Measurements from ENCODE around the gene EIF4G3. TPM values are rescaled to one million over a fixed set of nuclear protein-coding genes. Genes with fewer than 3 reads are reported as not detected.
"Not testable (repeated sequence)": the region's sequence is repeated elsewhere in the genome, so short reads cannot be mapped to it uniquely, and the experiment has no call there.

EIF4G3 gene
- total and polyA plus RNA-seq, 12 donors: 13.3 to 50.2 (median 36.1) TPM

DNA sequence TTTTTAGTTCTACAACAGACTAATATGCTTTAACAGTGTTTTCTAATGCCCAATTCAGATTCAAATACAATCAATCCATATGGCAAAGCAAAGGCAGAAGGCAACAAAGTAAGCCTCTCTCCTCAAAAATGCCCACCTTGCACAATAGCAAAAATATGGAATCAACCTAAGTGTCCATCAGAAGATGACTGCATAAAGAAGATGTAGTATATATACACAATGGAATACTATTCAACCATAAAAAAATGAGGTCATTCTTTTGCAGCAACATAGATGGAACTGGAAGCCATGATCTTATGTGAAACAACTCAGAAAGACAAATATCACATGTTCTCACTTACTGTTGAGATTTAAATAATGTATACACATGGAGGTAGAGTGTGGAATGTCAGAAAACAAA lies 80.7 kb downstream of the EIF4G3 start:
- H3K36me3 ChIP-seq: peaks cover 0 to 13% (median 0%) of the 10 kb centered on the region in 9 donors
- intact Hi-C loops (cut with DNase I): no loop called here

DNA sequence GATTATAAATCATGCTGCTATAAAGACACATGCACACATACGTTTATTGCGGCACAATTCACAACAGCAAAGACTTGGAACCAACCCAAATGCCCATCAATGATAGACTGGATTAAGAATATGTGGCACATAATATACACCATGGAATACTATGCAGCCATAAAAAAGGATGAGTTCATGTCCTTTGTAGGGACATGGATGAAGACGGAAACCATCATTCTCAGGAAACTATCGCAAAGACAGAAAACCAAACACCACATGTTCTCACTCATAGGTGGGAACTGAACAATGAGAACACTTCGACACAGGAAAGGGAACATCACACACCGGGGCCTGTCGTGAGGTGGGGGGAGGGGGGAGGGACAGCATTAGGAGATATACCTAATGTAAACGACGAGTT lies 82.4 kb downstream of the EIF4G3 start:
- H3K27me3 ChIP-seq; ATAC-seq; H3K27ac ChIP-seq; H3K4me3 ChIP-seq; DNase-seq; intact Hi-C loops (cut with DNase I): not testable (repeated sequence)
- WGBS, 2 donors: 94 to 97% methylated on average over 7 to 9 of the region's 9 CpGs
- Histone ChIP-seq H3K36me3 (peaks cover 0 to 13% (median 0%) of the 10 kb centered on the region in 9 donors), H3K9me3 (peaks cover 0 to 10% (median 0%) of the 10 kb centered on the region in 11 donors), H3K4me1 (peaks cover 0 to 47% (median 16%) of the 10 kb centered on the region in 9 donors)

More for the DNA sequence above, 80.7 kb downstream of the EIF4G3 start:
- peaks cover 0 to 47% (median 4%) of the 10 kb centered on the region in 9 donors for H3K4me1 ChIP-seq
- H3K27me3 ChIP-seq: no peaks in the 10 kb centered on the region
- TF ChIP-seq, protein P1, sequence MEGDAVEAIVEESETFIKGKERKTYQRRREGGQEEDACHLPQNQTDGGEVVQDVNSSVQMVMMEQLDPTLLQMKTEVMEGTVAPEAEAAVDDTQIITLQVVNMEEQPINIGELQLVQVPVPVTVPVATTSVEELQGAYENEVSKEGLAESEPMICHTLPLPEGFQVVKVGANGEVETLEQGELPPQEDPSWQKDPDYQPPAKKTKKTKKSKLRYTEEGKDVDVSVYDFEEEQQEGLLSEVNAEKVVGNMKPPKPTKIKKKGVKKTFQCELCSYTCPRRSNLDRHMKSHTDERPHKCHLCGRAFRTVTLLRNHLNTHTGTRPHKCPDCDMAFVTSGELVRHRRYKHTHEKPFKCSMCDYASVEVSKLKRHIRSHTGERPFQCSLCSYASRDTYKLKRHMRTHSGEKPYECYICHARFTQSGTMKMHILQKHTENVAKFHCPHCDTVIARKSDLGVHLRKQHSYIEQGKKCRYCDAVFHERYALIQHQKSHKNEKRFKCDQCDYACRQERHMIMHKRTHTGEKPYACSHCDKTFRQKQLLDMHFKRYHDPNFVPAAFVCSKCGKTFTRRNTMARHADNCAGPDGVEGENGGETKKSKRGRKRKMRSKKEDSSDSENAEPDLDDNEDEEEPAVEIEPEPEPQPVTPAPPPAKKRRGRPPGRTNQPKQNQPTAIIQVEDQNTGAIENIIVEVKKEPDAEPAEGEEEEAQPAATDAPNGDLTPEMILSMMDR (IDR thresholded peaks at IDR 0.05): no peak
- H3K4me3 ChIP-seq: no peak overlapping the region
- DNase-seq (no peak), ATAC-seq (no peak)
- H3K27ac ChIP-seq: no peak overlapping the region
- peaks cover 0 to 10% (median 0%) of the 10 kb centered on the region in 11 donors for H3K9me3 ChIP-seq

DNA sequence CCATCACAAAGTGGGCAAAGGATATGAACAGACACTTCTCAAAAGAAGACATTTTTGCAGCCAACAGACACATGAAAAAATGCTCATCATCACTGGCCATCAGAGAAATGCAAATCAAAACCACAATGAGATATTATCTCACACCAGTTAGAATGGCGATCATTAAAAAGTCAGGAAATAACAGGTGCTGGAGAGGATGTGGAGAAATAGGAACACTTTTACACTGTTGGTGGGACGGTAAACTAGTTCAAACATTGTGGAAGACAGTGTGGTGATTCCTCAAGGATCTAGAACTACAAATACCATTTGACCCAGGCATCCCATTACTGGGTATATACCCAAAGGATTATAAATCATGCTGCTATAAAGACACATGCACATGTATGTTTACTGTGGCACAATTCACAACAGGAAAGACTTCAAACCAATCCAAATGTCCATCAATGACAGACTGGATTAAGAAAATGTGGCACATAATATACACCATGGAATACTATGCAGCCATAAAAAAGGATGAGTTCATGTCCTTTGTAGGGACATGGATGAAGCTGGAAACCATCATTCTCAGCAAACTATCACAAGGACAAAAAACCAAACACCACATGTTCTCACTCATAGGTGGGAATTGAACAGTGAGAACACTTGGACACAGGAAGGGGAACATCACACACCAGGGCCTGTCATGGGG lies 83.3 kb downstream of the EIF4G3 start:
- H3K4me3 ChIP-seq; ATAC-seq; H3K27me3 ChIP-seq; H3K27ac ChIP-seq; intact Hi-C loops (cut with DNase I); DNase-seq: not testable (repeated sequence)
- peaks cover 0 to 10% (median 0%) of the 10 kb centered on the region in 11 donors for H3K9me3 ChIP-seq
- peaks cover 0 to 16% (median 0%) of the 10 kb centered on the region in 9 donors for H3K36me3 ChIP-seq
- WGBS, 2 donors: 89 to 92% methylated on average over 2 of the region's 2 CpGs
- peaks cover 0 to 42% (median 18%) of the 10 kb centered on the region in 9 donors for H3K4me1 ChIP-seq

DNA sequence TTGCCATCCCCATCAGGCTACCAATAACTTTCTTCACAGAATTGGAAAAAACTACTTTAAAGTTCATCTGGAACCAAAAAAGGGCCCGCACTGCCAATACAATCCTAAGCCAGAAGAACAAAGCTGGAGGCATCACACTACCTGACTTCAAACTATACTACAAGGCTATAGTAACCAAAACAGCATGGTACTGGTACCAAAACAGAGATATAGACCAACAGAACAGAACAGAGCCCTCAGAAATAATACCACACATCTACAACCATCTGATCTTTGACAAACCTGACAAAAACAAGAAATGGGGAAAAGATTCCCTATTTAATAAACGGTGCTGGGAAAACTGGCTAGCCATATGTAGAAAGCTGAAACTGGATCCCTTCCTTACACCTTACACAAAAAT lies 84.2 kb downstream of the EIF4G3 start:
- H3K4me3 ChIP-seq; ATAC-seq; intact Hi-C loops (cut with DNase I); H3K27me3 ChIP-seq; DNase-seq: not testable (repeated sequence)
- Histone ChIP-seq H3K4me1 (peaks cover 0 to 35% (median 18%) of the 10 kb centered on the region in 9 donors), H3K27ac (peak overlapping the region in 1 of 10 donors; percentile 50), H3K36me3 (peaks cover 0 to 24% (median 0%) of the 10 kb centered on the region in 9 donors), H3K9me3 (peaks cover 0 to 10% (median 0%) of the 10 kb centered on the region in 11 donors)
- WGBS, 2 donors: 94 to 100% methylated on average over 1 of the region's 2 CpGs

DNA sequence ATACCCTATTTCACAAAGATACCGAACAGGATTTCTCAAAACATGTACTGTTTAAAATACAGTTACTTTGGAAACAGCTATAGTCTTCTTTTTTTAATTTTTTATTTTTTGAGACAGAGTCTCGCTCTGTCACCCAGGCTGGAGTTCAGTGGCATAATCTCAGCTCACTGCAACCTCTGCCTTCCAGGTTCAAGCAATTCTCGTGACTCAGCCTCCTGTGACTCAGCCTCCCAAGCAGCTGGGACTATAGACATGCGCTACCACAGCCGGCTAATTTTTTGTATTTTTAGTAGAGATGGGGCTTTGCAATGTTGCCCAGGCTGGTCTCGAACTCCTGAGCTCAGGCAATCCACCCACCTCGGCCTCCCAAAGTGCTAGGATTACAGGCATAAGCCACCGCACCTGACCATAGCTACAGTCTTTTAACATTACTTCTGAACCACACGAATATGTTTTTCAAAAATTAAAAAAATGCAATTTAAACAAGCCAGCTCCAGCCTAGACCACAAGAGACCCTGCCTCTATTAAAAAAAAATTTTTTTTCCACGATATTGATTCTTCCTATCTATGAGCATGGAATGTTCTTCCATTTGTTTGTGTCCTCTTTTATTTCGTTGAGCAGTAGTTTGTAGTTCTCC lies 85.5 kb downstream of the EIF4G3 start:
- H3K4me3 ChIP-seq; intact Hi-C loops (cut with DNase I); DNase-seq; H3K27me3 ChIP-seq: not testable (repeated sequence)
- ATAC-seq: peak in 1 of 8 donors; percentile 60
- H3K9me3 ChIP-seq: peaks cover 0 to 10% (median 0%) of the 10 kb centered on the region in 11 donors
- peak overlapping the region in 1 of 10 donors; percentile 79 for H3K27ac ChIP-seq
- peaks cover 0 to 35% (median 18%) of the 10 kb centered on the region in 9 donors for H3K4me1 ChIP-seq
- H3K36me3 ChIP-seq: peaks cover 0 to 28% (median 6%) of the 10 kb centered on the region in 9 donors
- WGBS, 2 donors: 85 to 89% methylated on average over 11 of the region's 11 CpGs

DNA sequence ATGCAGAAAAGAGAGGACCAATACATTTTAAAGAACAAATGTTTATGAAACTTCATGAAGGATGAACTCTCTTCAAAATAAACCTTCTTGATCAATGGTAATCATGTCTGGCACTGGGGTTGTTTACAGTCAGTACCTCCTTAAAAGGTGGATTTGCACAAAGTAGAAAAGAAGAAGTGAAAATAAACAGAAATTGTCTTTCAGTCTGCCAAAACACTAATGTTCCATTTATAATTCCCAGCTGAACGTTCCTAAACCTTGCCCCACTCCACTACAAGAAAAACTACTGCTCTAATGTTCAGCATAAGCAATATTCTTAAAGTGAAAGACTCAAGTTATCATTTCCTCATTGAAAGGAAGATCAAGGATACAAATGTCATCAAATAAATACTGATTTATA lies 86.2 kb downstream of the EIF4G3 start:
- H3K4me1 ChIP-seq: peaks cover 0 to 35% (median 18%) of the 10 kb centered on the region in 9 donors
- peaks cover 0 to 10% (median 0%) of the 10 kb centered on the region in 11 donors for H3K9me3 ChIP-seq
- peaks cover 0 to 34% (median 6%) of the 10 kb centered on the region in 9 donors for H3K36me3 ChIP-seq
- no peak overlapping the region for H3K4me3 ChIP-seq
- peak overlapping the region in 1 of 10 donors; percentile 79 for H3K27ac ChIP-seq
- intact Hi-C loops (cut with DNase I): no loop called here
- peak in 1 of 8 donors; percentile 37 for ATAC-seq
- TF ChIP-seq, protein P1 (IDR thresholded peaks at IDR 0.05): no peak
- H3K27me3 ChIP-seq: no peaks in the 10 kb centered on the region
- WGBS, 2 donors: 10 to 17% methylated on average over 1 of the region's 1 CpG
- DNase-seq: no peak
